ENCODE results near the gene ERC1.

Gene ERC1

GRCh38 chr12:1496162-1496900, 505.3 kb downstream of the ERC1 start:
- no peak for DNase-seq (ENCODE audit: extremely low read depth, low read depth)
- TF ChIP-seq, protein P1, sequence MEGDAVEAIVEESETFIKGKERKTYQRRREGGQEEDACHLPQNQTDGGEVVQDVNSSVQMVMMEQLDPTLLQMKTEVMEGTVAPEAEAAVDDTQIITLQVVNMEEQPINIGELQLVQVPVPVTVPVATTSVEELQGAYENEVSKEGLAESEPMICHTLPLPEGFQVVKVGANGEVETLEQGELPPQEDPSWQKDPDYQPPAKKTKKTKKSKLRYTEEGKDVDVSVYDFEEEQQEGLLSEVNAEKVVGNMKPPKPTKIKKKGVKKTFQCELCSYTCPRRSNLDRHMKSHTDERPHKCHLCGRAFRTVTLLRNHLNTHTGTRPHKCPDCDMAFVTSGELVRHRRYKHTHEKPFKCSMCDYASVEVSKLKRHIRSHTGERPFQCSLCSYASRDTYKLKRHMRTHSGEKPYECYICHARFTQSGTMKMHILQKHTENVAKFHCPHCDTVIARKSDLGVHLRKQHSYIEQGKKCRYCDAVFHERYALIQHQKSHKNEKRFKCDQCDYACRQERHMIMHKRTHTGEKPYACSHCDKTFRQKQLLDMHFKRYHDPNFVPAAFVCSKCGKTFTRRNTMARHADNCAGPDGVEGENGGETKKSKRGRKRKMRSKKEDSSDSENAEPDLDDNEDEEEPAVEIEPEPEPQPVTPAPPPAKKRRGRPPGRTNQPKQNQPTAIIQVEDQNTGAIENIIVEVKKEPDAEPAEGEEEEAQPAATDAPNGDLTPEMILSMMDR (IDR thresholded peaks at IDR 0.05; ENCODE audit: low read depth, low read length, missing control alignments) = no peak
- no peak overlapping the region for H3K4me3 ChIP-seq (replicated peaks; ENCODE audit: low read depth, low read length)

DNA sequence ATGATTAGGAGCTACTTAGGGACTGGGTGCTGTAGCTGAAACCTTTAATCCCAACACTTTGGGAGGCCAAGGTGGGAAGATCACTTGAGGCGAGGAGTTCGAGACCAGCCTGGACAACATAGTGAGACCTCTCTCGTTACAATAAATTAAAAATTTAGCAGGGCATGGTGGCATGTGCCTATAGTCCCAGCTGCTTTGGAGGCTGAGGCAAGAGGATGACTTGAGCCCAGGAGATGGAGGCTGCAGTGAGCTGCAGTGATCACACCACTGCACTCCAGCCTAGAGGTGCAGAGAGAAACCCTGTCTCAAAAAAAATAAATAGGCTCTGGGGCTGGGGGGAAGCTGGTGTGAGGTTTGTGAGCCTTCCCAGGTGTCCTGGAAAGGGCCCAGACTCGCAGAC, 506.1 kb downstream of the ERC1 start:
- TF ChIP-seq, protein P1 (IDR thresholded peaks at IDR 0.05; ENCODE audit: low read depth, low read length, missing control alignments) = no peak
- no peak overlapping the region for H3K4me3 ChIP-seq (replicated peaks; ENCODE audit: low read depth, low read length)
- no peak for DNase-seq (ENCODE audit: extremely low read depth, low read depth)

DNA sequence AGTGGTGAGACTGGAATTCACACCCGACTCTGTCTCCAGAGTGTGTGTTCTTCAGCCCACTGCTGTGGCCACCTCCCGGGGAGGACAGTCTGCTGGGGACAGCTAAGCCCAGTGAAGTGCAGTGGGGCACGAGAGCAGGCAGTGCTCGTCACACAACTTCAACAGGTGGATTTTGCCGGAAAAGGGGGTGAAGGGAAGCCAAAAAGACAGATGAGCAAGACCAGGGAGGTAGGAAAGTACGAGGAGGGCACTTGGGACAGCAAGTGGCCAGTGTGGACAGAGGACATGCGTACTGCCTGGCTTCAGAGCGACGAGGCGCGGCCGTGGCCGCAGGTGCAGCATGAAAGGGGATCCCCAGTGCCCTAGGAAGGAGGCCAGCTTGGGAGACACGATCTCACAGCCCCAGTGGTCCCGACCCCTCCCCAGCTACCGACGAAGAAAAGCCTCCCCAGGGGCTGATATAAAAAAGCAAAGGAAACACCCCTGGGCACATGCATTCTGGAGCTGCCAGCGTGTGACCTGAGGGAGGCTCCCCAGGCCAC, 507.2 kb downstream of the ERC1 start:
- TF ChIP-seq, protein P1 (IDR thresholded peaks at IDR 0.05; ENCODE audit: low read depth, low read length, missing control alignments) = no peak
- no peak overlapping the region for H3K4me3 ChIP-seq (replicated peaks; ENCODE audit: low read depth, low read length)
- no peak for DNase-seq (ENCODE audit: extremely low read depth, low read depth)

DNA sequence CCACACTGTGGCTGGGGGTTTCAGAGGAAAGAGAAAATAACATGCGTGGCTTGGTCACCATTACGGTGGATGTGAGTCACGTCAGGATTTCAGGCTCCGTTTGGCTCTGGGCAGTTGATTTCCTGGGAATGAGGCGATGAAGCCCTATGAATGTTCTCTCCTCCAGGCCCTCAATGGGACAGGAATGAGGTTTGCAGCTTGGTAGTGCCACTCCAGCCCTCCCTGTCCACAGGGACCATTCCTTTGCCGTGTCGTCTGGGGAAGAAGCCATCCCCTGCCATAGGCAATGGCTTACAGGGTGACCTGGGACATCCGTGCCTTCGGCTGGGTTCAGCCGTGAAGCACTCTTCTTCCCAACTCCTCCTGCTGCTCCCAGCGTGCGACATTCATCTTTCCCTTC, 508.3 kb downstream of the ERC1 start:
- no peak for DNase-seq (ENCODE audit: extremely low read depth, low read depth)
- H3K4me3 ChIP-seq (replicated peaks; ENCODE audit: low read depth, low read length) = no peak overlapping the region
- TF ChIP-seq, protein P1 (IDR thresholded peaks at IDR 0.05; ENCODE audit: low read depth, low read length, missing control alignments) = no peak

- DNase-seq (ENCODE audit: extremely low read depth, low read depth) = no peak
- TF ChIP-seq, protein P1 (IDR thresholded peaks at IDR 0.05; ENCODE audit: low read depth, low read length, missing control alignments) = no peak
- no peak overlapping the region for H3K4me3 ChIP-seq (replicated peaks; ENCODE audit: low read depth, low read length)
Measured at GRCh38 chr12:1500095-1500801, 509.2 kb downstream of the ERC1 start.

- no peak for DNase-seq (ENCODE audit: extremely low read depth, low read depth)
- H3K4me3 ChIP-seq (replicated peaks; ENCODE audit: low read depth, low read length) = no peak overlapping the region
- TF ChIP-seq, protein P1 (IDR thresholded peaks at IDR 0.05; ENCODE audit: low read depth, low read length, missing control alignments) = no peak
Measured at GRCh38 chr12:1501001-1501400, 510.0 kb downstream of the ERC1 start.

Data from HFF-Myc (cell line).